SKM-1 treated with dmso at 0.1 percent for 144 hours (cell line): ENCODE data around the gene DLG1.

ENCODE experiments used
- DNase-seq: peaks from one replicate; lab custom pipeline; 2025; ENCODE audit not compliant: unreplicated experiment; lab: John Stamatoyannopoulos, UW

Gene DLG1

DNA sequence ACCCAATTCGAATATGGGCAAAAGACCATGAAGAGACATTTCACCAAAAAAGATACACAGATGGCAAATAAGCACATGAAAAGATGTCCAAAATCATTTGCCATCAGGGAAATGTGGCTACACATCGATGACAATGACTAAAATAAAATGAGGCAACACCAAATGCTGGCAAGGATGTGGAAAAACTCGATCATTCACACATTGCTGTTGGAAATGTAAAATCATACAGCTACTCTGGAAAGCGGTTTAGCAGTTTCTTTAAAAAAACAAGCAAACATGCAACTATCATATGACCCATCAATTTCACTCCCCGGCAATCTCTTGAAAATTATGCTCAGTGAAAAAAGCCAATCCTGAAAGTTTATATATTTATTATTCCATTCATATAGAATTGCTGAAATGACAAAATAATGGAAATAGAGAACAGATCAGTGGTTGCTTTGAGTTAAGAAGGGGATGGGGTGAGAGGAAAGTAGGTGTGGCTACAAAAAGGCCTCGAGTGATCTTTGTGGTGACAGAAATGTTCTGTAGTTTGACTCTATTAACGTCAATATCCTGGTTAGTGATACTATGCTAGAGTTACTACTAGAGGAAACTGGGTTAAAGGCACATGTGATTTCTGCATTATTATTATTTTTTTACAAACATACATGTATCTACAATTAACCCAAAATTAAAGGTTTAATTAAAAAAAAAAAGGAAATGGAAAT lies 45.0 kb downstream of the DLG1 start:
- DNase-seq, result no peak

DNA sequence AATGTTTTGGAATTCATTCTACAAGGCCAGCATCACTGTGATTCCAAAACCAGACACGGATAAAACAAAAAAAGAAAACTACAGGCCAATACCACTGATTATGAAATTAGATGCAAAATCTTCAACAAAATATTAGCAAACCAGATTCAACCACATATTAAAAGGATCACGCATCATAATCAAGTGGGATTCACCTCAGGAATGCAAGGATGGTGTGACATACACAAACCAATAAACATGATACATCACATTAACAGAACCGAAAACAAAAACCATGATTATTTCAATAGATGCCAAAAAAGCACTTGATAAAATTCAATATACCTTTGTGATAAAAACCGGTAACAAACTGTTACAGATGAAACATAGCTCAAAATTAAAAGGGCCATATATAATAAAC lies 48.9 kb downstream of the DLG1 start:
- no peak for DNase-seq

DNA sequence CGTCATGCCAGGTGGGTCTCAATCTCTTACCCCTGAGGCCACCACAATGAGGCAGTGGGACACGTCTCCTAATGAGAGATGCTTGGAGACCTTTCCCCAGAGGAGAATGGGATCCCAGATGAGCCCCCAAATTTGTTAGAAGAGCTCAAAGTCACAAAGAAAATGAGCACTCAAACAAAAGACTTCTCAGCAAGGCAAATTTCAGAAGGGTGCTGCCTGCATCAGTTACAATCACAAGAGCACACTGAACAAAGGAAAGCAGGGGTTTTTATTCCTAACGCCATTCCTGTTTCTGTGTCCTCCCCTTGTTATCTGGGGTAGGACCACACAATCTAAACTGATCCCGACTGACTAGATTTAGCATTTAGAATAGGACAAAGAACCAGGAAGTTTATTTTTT lies 50.1 kb downstream of the DLG1 start:
- DNase-seq, result no peak

DNA sequence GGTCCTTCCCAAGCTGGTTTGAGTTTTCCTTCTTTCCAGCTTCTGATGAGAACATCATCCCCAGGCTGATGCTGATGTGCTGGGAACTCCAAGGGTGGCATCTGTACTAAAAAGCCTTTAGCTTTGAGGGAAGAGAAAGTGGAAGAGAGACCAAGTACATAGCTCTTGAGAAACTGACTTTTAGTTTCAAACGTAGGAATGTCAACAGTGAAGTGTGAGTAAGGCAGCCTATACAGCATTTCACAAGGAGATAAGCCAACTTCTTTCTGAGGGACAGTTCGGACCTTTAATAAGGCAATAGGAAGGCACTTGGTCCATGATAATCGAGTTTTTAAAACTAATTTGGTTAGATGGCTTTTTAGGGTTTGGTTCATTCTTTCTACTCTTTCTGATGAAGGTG lies 53.7 kb downstream of the DLG1 start:
- no peak for DNase-seq

DNA sequence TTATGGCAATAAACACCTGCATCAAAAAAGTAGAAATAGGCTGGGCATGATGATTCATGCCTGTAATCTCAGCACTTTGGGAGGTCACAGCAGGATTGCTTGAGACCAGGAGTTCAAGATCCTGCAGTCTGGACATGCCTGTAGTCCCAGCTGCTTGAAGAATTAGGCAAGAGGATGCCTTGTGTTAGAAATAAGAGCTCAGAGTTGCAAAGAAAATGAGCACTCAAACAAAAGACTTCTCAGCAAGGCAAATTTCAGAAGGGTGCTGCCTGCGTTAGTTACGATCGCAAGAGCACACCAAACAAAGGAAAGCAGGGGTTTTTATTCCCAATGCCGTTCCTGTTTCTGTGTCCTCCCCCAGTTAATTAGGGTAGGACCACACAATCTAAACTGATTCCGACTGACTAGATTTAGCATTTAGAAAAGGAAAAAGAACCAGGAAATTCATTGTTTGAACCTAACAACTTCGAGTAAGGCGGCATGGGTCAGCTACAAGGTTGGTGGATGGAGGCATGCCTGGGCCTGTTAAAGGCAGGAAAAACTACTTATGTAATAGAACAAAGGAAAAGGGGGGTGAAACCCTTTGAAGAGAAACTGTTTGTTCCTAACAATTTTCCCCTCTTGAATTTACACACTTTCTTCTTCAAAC lies 55.5 kb downstream of the DLG1 start:
- DNase-seq, result peak; percentile 8

DNA sequence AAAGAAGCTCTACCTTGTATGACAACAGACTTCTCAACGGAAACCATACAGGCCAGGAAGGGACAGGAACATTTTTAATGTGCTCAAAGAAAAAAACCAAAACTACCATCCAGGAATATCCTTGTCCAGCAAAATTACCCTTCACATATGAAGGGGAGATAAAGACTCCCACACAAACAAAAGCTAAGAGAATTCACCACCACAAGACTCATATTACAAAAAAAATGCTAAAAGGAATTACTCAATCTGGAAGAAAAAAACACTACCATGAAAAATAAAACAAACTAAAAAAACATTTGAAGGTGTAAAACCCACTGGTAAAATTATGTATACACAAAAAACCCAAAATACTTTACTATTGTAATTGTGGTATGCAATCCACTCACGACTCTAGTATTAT lies 57.2 kb downstream of the DLG1 start:
- no peak for DNase-seq

DNA sequence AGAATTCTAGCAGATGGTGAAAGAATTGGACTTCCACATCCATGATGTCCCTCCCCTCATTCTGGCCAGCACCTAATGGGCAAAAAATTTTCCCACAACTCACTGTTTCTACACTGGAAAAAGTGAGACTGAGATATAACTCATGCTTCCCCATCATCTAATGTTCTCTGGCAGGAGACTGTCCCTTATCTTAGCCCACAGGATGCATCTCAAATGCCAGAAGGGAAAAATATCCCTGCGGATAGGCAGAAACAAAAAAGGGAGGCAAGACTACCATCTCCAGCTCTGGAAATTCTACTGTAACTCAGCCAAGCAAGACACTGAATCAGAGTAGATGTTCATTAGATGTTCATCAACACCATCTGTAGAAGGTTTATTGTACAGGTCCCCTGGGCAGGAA lies 58.6 kb downstream of the DLG1 start:
- no peak for DNase-seq

DNA sequence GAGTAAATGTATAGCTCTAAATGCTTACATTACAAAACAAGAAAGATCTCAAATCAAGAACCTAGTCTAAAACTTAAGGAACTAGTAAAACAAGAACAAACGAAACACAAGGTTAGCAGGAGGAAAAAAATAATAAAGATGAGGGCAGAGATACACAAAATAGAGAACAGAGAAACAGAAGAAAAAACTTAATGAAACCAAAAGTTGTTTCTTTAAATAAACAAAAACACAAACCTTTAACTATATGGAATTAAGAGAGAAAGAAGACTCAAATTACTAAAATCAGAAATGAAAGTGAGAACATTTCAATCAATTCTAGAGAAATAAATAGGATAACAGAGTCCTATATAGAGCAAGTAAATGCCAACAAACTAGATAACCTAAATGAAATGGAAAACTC lies 59.6 kb downstream of the DLG1 start:
- DNase-seq, result no peak

DNA sequence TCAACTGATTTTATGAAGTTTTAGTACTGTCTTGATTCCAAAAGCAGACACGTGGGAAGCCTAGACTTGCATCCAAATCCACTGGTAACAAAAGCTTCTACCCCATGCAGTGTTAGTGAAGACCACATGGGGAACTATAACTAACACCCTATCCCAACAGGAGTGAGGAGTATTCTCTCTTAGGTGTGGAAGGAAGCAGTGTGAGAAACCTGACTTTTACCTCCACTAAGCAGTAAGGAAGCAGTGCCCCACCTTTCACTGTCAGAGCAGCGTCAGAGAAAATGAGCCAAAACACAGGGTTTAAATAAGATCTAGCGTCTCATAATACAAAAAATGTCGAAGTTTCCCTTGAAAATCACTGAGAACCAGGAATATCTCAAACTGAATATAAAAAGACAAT lies 60.5 kb downstream of the DLG1 start:
- DNase-seq, result no peak

DNA sequence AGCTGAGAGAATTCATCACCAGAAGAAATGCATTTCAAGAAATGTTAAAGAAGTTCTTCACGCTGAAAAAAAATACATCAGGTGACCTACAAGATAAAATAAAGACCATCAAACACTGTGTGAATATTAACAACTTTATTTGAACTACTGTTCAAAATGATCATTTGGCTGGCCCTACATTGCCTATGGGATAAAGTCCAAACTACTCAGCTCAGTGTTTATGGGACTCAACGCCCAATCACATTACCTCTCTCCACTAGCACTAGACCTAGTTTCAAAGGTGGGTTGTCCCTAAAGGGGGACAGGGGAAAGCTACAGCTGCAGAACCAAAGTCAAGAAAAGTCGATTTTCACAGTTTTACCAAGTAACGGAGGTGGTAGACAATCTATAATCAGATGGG lies 62.0 kb downstream of the DLG1 start:
- DNase-seq, result no peak

DNA sequence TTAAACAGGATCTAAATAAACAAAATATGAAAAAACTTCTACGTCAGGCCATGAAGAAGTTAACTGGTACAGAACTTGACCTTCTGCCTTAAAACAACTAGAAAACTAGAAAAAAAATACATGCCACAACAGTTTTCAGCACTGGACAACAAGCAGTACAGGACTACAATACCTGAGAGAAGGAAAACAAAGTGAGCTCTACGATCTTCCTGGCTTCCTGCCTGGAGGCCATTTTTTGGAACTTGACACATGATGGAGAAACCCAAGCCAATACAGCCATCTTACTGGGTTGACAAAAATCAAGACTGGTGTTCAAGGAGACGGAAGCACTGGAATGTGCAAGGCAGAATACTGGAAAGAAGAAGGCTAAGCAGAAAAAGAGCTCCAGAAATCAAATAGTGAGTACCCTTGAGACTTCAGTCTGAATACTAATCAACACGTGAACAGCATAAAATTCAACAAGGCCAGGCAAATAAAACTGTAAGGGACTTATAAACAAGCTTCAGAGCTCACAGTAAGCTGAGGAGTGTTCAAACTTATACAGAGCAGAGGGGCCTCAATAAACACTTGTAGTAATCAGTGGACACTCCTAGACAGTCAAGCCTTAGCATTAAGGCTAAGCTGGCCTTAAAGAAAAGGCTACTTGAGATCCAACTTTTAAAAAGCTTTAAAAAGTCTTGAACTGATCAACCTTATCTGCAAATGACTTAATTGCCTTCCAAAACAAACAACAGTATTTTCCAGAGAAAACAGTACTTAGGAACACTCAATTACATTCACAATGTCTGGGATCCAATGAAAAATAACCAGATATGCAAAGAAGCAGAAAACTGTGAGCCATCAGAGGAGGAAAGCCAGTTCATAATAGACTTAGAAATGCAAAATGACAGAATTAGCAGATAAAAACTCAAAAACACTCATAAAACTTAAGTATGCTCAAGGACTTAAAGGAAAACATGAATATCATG lies 63.2 kb downstream of the DLG1 start:
- DNase-seq, result no peak

DNA sequence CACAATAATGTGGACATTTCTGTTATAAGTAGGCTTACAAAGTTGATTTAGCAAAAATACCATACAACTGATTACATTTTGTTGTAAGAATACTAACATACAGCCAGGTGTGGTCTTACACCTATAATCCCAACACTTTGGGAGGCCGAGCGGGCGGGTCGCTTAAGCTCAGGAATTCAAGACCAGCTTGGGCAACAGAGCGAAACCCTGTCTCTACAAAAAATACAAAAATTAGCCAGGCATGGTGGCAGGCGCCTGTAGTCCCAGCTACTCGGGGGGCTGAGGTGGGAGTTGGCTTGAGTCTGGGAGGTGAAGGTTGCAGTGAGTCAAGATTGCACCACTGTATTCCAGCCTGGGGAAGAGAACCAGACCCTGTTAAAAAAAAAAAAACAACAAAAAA lies 67.1 kb downstream of the DLG1 start:
- no peak for DNase-seq

DNA sequence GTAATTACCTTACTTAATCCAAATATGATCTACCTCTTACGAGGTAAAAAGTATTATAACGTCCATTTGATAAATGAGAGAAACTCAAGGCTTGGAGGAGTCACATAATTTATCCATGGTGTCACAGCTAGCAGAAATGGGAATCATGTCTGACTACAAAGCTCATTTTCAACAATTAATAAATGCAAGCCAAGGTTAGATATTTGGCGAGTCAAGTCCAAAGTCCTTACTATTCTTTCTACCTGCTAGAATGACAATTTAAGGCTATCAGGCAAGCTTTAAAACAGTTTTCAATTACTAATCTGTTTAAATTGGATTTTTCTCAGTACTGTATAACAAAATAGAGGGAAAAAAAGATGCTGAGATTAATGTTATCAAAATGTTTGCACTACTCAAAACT lies 68.6 kb downstream of the DLG1 start:
- no peak for DNase-seq

DNA sequence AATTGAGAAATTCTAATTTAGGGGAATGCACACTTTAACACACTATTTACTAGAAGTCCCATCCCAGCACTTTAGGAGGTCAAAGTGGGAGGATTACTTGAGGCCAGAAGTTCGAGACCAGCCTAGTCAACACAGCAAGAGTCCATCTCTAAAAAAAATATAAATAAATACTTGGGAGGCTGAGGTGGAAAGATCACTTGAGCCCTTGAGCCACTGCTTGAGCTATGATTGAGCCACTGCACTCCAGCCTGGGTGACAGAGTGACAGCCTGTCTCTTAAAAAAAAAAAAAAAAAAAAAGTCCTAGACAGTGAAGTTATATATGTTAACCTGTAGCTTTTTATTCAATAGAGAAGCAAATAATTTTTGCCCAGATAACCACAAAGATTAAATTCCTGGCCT lies 69.2 kb downstream of the DLG1 start:
- DNase-seq, result no peak

DNA sequence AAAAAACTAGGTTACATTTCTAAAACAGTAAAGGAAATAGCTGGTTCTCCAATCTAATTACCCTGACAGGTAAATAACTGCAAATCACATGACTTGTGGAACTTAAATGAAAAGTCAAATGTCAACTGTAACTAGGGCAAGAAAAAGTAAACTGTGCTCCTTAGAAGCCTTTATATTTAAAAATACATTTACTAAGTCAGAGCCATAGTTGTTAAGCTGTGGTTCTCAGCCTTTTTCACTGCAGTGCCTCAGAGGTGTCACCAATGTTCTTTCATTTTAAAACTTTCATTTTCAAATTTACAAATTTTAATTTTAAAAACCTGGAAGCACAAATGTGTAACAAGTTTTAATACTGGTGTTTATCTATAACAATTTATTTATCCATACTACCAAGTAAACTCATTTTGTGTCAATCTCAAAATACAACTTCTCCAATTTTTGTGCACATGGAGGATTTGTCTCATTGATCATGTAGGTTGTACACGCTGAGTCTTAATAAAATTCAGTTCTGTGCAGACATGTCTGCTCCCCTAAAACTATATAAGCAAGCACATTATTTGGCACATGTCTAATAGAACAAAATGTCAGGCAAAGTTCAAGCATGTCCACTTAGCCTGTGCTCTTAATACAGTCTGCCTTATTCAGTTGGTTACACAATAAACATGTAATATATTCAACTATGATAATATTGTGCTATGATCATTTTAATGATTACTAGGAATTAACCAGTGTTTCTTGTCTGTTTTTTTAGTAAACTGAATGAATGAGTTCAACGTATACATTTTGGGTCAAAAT lies 70.4 kb downstream of the DLG1 start:
- no peak for DNase-seq

DNA sequence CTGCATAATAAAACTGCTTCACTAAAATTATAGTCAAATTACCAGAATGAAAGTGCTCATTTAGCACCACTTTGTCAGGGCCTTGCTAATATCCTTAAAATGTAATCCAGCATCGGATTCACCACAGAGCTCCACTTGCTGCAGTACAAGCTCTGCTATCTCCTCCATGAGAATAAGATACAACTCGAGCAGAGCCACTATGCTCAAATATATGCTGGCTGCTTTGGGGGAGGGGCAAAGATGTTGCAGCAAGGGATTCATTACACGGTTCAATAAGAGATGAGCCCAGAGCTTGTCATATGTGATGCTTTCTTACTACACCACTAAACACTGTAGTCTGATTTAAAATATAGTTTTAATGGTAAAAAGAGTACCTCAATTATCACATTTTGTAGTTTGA lies 72.2 kb downstream of the DLG1 start:
- DNase-seq, result no peak

DNA sequence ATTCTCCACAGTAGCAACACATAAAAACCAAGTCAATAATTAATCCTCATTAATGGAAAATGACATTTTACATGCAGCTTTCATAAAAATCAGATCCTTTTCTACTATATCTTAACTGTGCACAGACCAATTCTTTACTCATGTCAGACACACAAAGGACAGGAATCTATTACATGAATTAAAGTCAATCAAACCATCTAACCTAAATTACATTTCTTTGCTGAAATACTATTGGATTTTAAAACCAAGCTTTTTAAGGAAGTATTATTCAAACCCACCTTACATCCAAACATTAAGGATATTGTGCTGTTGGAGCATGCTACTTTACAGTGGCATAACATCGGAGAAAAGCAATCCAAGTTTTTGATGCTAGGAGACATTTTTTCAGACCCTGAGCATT lies 72.8 kb downstream of the DLG1 start:
- no peak for DNase-seq

DNA sequence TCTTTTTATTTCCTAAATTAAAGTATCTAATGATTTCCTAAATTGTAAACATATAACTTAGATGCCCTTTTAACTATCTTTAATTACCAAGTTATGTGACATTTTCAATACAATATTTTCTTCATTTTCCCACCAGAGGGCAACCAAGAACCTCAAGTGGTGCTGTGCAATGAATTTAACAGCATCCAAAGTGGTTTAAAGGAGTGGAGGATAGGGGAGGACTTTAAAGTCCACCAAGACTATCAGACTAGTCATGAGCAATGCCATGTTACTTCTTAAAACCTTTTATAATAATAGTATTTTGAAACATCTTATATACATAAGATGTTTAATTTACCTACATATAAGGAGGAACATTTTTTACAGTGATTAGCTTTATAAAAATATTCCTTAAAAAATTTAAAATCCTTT lies 74.4 kb downstream of the DLG1 start:
- DNase-seq, result peak; percentile 50

DNA sequence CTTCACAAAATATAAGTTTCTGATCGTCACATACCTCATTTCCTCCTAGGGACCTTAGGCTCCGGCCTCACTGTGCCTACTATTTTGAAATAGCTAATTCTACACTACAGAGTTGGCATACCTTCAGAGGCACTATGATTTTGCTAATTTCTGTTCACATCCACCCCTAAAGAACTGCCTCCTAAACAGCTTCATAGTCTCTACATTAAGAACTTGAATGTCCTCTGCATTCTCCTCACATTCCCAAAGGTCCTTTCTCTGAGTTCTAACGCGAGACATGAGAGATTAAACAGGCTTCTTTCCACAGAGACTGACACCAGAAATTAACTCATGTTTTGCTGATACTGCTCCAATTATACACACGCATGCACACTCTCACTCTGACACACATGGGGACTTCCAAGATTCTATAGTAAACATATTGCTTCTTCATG lies 75.5 kb downstream of the DLG1 start:
- no peak for DNase-seq

DNA sequence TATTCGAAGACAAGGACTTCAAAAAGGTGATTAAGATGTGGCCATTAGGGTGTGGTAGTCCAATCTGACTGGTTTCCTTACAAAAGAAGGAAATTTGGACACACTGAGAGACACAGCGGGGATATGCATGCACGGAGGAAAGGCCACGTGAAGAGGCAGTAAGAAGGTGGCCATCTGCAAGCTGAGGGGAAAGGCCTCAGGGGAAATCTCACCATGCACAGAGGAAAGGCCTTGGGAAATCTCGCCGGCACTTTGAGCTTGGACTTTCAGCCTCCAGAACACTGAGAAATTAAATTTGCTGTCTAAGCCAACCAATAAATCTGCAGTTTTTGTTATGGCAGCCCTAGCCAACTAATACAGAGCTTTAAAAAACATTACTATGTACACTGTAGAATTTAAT lies 78.8 kb downstream of the DLG1 start:
- DNase-seq, result no peak

DNA sequence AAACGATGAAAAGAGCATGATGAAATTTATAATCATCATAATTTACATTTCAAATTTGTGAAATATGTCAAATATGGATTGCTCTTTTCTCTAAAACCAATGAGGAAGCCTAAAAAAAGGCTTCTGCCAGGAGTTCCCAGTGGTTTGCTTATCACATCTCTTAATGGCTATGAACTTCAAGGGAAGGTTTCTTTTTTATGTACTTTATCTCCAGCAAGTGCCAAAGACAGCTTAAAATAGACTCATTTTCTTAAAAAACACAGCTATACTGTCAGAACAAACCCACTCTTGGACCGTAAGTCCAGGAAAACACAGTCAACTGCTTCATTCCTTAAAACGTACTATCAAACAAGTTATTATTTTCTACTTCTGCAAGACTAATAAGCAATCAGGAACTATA lies 80.2 kb downstream of the DLG1 start:
- no peak for DNase-seq
